GM21423 (cell line): ENCODE results near the gene HSD17B2.

Experiments used
- ATAC-seq: cut with Tn5 transposase; IDR thresholded peaks from one replicate; pipeline ENCODE4 v1.9.1; 2021; ENCODE audit warnings: mild to moderate bottlenecking, moderate library complexity; ENCODE audit not compliant: unreplicated experiment

HSD17B2 gene

GRCh38 chr16:82017911-82018568 is 17.0 kb upstream of the HSD17B2 start:
- ATAC-seq: no peak

GRCh38 chr16:82019535-82019934 is 15.5 kb upstream of the HSD17B2 start:
- no peak for ATAC-seq

- ATAC-seq: no peak
These were observed 15.0 kb upstream of the HSD17B2 start for GRCh38 chr16:82020051-82020450.

GRCh38 chr16:82023206-82023605 is 11.8 kb upstream of the HSD17B2 start:
- ATAC-seq: no peak

- no peak for ATAC-seq
These were observed 10.7 kb upstream of the HSD17B2 start for GRCh38 chr16:82024316-82024715.

GRCh38 chr16:82024883-82025282 is 10.2 kb upstream of the HSD17B2 start:
- no peak for ATAC-seq

- no peak for ATAC-seq
These were observed 7.4 kb upstream of the HSD17B2 start for GRCh38 chr16:82027629-82028064.

GRCh38 chr16:82031116-82032084 is 3.7 kb upstream of the HSD17B2 start:
- no peak for ATAC-seq

- ATAC-seq: no peak
These were observed 2.0 kb upstream of the HSD17B2 start for GRCh38 chr16:82033006-82033405.

- ATAC-seq: no peak
These were observed 1.3 kb upstream of the HSD17B2 start for GRCh38 chr16:82033683-82034300.

GRCh38 chr16:82037251-82037650 is 2.2 kb downstream of the HSD17B2 start:
- no peak for ATAC-seq

- ATAC-seq: no peak
These were observed 2.6 kb downstream of the HSD17B2 start for GRCh38 chr16:82037666-82038065.

GRCh38 chr16:82040296-82040695 is 5.2 kb downstream of the HSD17B2 start:
- no peak for ATAC-seq

GRCh38 chr16:82041542-82041941 is 6.5 kb downstream of the HSD17B2 start:
- ATAC-seq: no peak

- ATAC-seq: no peak
These were observed 7.1 kb downstream of the HSD17B2 start for GRCh38 chr16:82042144-82042543.

GRCh38 chr16:82042846-82043245 is 7.8 kb downstream of the HSD17B2 start:
- ATAC-seq: no peak

- ATAC-seq: no peak
These were observed 8.9 kb downstream of the HSD17B2 start for GRCh38 chr16:82043680-82044584.

GRCh38 chr16:82044585-82044911 is 9.5 kb downstream of the HSD17B2 start:
- no peak for ATAC-seq

GRCh38 chr16:82045465-82045864 is 10.4 kb downstream of the HSD17B2 start:
- no peak for ATAC-seq

- no peak for ATAC-seq
These were observed 11.5 kb downstream of the HSD17B2 start for GRCh38 chr16:82046541-82046940.

- ATAC-seq: no peak
These were observed 11.9 kb downstream of the HSD17B2 start for GRCh38 chr16:82046941-82047340.
